Sigmoid colon (tissue), 7 donors: ENCODE measurements around the gene NDUFA12. TPM values are rescaled to one million over a fixed set of nuclear protein-coding genes. Genes with fewer than 3 reads are reported as not detected.
A peak's percentile ranks its signal among the peaks of the same experiment; 100 is the strongest.

ENCODE experiments used
- DNase-seq: peaks from one replicate; pipeline ENCODE4 v3.0.0-alpha.2; 2019
- H3K27ac ChIP-seq, 4 donors: fragments of 200-600 bp; sonication (generic); one replicate each; pipeline ENCODE4 v1.5.1; 2016 to 2019; ENCODE audit warnings: mild to moderate bottlenecking in 1 of 4
- H3K27me3 ChIP-seq, 3 donors: fragments of 200-600 bp; sonication (generic); one replicate each; pipeline ENCODE4 v1.5.1; 2019; ENCODE audit warnings: mild to moderate bottlenecking in 1 of 3
- H3K36me3 ChIP-seq, 4 donors: fragments of 200-600 bp; sonication (generic); one replicate each; pipeline ENCODE4 v1.5.1; 2016 to 2019
- H3K4me1 ChIP-seq, 4 donors: fragments of 200-600 bp; sonication (generic); one replicate each; pipeline ENCODE4 v1.5.1; 2017 to 2019
- H3K4me3 ChIP-seq, 4 donors: fragments of 200-600 bp; sonication (generic); one replicate each; pipeline ENCODE4 v1.5.1; 2017 to 2019; ENCODE audit warnings: mild to moderate bottlenecking in 2 of 4, moderate library complexity in 1 of 4
- H3K9me3 ChIP-seq, 4 donors: fragments of 200-600 bp in 3 of 4; sonication (generic) in 3 of 4; one replicate each; pipeline versions ENCODE4 v1.5.1 to v1.6.1; 2013 to 2019
- EP300 ChIP-seq, 4 donors: sonication (generic); formaldehyde crosslinking; IDR thresholded peaks; one replicate each; pipeline ENCODE4 v1.6.1; 2017; ENCODE audit warnings: antibody characterized with exemption in 4 of 4
- POLR2A ChIP-seq, 2 donors: fragments of 450-650 bp; IDR thresholded peaks; one replicate each; pipeline ENCODE4 v1.6.1; 2016; ENCODE audit warnings: antibody characterized with exemption in 2 of 2, mild to moderate bottlenecking in 2 of 2, moderate library complexity in 2 of 2
- POLR2AphosphoS5 ChIP-seq, 4 donors: sonication (generic); formaldehyde crosslinking; IDR thresholded peaks; one replicate each; pipeline ENCODE4 v1.6.1; 2017; ENCODE audit warnings: antibody characterized with exemption in 4 of 4
- WGBS, 2 donors: extraction: QIAGEN DNeasy Blood & Tissue Kit; methylation state at CpG; one replicate each; pipeline ENCODE4 v1.1.7; 2013; 5-methylcytosine and 5-hydroxymethylcytosine counted together
- intact Hi-C: fragments of 100-400 bp; cut with DNase I; formaldehyde crosslinking; loops from one replicate; pipeline ENCODE4 v1.15.1; 2023
- polyA plus RNA-seq, 3 donors: library from polyadenylated mRNA; stranded (reverse); fragments of 200-250 nt; gene quantifications; one replicate each; pipeline ENCODE4 v1.2.3, GENCODE V29; 2013
- total RNA-seq, 4 donors: library from RNA; depleted of rRNA; stranded (reverse); fragments of >200 nt; gene quantifications; one replicate each; pipeline ENCODE4 v1.1.0, GENCODE V29; 2016
- TF ChIP-seq, protein P1 (sequence below), 4 experiments: fragments of 450-650 bp in 3 of 4; fragments of 200-600 bp in 1 of 4; IDR thresholded peaks; one replicate each; pipeline ENCODE4 v1.5.1; 2016 to 2019; ENCODE audit warnings: antibody characterized with exemption in 4 of 4, mild to moderate bottlenecking in 3 of 4, moderate library complexity in 2 of 4
- donor health status: healthy with polysubstance abuse.
- donor health status: Bipolar disorder and iron deficiency.
- donor health status: healthy.

The NDUFA12 gene
- total RNA-seq (100 to 1,000 TPM in 3 of 4 donors, 10 to 100 TPM in 1; 95.4 to 240 (median 145) TPM), polyA plus RNA-seq (100 to 1,000 TPM; 149 to 256 (median 182) TPM)

DNA sequence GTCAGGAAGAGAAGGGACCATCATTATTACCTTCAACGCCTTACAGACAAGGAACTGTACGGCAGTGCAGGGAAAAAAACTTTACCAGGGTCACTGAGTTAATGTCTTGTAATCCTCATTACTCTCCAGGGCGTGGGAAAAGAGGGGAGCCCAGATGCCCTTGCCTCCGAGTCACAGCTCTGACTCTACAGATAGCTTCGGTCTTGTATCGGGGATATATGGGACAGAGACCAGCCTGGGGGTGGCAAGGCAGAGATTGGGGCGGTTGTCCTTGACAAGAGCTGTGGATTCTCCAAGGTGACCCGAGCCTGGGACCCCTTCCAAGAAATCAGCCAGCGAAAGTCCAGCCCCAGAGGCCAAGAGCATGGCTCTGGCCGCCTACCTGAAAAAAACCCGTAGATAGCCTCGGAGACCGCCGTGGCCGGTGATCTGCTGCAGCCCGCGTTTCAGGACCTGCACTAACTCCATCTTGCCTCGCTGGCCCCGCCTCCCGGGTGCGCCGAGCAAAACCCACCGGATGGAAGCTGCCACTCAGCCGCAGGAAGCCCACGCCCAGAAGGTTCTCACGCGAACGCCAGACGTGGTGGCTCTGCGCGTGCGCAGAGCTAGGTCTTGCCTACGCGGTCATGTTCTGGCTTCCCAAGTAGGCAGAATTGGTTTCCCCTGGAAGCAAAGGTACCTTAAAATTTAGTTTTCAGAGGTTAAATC lies at the start of gene NDUFA12:
TSS of gene NDUFA12 (minus strand) at position 485 of the 708 bp plus-strand sequence. CDS start at position 468, 17 bp downstream.
- H3K27ac ChIP-seq, result peak within 1 kb of the TSS; percentile 83 to 90 (median 86)
- no peak for TF ChIP-seq EP300 (IDR thresholded peaks at IDR 0.05)
- TF ChIP-seq POLR2AphosphoS5 (IDR thresholded peaks at IDR 0.05), result peak; percentile 72 to 88 (median 86)
- TF ChIP-seq, protein P1, sequence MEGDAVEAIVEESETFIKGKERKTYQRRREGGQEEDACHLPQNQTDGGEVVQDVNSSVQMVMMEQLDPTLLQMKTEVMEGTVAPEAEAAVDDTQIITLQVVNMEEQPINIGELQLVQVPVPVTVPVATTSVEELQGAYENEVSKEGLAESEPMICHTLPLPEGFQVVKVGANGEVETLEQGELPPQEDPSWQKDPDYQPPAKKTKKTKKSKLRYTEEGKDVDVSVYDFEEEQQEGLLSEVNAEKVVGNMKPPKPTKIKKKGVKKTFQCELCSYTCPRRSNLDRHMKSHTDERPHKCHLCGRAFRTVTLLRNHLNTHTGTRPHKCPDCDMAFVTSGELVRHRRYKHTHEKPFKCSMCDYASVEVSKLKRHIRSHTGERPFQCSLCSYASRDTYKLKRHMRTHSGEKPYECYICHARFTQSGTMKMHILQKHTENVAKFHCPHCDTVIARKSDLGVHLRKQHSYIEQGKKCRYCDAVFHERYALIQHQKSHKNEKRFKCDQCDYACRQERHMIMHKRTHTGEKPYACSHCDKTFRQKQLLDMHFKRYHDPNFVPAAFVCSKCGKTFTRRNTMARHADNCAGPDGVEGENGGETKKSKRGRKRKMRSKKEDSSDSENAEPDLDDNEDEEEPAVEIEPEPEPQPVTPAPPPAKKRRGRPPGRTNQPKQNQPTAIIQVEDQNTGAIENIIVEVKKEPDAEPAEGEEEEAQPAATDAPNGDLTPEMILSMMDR (IDR thresholded peaks at IDR 0.05), result no peak
- peak; percentile 67 to 72 for TF ChIP-seq POLR2A (IDR thresholded peaks at IDR 0.05)
- peaks cover 0 to 8% (median 2%) of the 10 kb centered on the region in 4 donors for H3K9me3 ChIP-seq
- peaks cover 0 to 11% (median 0%) of the 10 kb centered on the region in 4 donors for H3K36me3 ChIP-seq
- DNase-seq, result peak; percentile 97
- H3K4me3 ChIP-seq, result peak within 1 kb of the TSS; percentile 79 to 94 (median 82)
- WGBS, 2 donors, result 1% methylated on average over 34 of the region's 34 CpGs
- H3K4me1 ChIP-seq, result peaks cover 0 to 26% (median 10%) of the 10 kb centered on the region in 4 donors
- intact Hi-C loops, result loop anchor here (10.0 kb wide), 1 partner anchor 359 kb away; no protein-coding TSS in a partner anchor
- no peaks in the 10 kb centered on the region for H3K27me3 ChIP-seq

DNA sequence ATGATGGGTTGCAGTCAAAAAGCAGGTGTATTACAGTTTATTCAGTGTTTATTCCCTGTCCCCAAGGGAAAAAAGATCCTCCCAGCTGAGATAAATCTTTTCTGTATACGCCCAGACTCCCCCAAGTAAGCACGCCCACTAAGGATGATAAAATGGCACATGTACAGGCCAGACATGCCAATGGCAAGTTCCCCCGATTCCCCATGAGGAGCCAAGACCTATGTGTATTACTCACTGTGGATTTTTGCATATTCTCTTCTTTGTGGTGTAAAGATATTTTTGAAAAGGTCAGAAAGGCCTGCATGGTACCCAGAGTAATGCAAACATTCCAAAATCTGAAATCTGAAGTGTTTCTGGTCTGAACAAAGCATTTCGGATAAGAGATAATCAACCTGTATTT lies 47.7 kb upstream of the NDUFA12 start:
- no peaks in the 10 kb centered on the region for H3K9me3 ChIP-seq
- intact Hi-C loops, result no loop called here
- H3K4me1 ChIP-seq, result no peaks in the 10 kb centered on the region
- peaks cover 0 to 81% (median 18%) of the 10 kb centered on the region in 4 donors for H3K36me3 ChIP-seq
- TF ChIP-seq POLR2A (IDR thresholded peaks at IDR 0.05), result no peak
- no peak for TF ChIP-seq POLR2AphosphoS5 (IDR thresholded peaks at IDR 0.05)
- no peak for TF ChIP-seq EP300 (IDR thresholded peaks at IDR 0.05)
- TF ChIP-seq, protein P1 (IDR thresholded peaks at IDR 0.05), result no peak
- no peak for DNase-seq
- H3K4me3 ChIP-seq, result no peak overlapping the region
- no peak overlapping the region for H3K27ac ChIP-seq
- 95 to 96% methylated on average over 4 of the region's 4 CpGs for WGBS, 2 donors
- H3K27me3 ChIP-seq, result no peaks in the 10 kb centered on the region

DNA sequence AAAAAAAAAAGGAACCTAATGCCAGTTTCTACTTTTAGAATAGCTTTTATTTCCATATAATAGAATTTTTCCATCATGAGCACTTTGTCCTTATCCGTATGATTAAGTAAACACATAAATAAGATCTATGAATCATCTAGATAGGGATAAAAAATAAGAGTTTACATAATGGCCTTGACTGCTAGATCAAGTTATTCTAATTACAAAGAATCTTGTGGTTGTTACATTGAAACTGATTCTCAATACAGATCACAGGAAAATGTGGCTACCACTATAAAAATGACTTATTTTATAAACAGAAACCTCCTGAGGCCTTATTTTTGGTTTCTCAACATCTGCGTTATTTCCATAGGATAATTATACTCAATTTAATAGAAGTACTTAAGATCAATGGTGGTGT lies 34.4 kb upstream of the NDUFA12 start:
- TF ChIP-seq, protein P1 (IDR thresholded peaks at IDR 0.05), result no peak
- TF ChIP-seq POLR2AphosphoS5 (IDR thresholded peaks at IDR 0.05) (no peak), POLR2A (IDR thresholded peaks at IDR 0.05) (no peak), EP300 (IDR thresholded peaks at IDR 0.05) (no peak)
- Histone ChIP-seq H3K36me3 (peaks cover 0 to 74% (median 3%) of the 10 kb centered on the region in 4 donors), H3K27me3 (no peaks in the 10 kb centered on the region)

DNA sequence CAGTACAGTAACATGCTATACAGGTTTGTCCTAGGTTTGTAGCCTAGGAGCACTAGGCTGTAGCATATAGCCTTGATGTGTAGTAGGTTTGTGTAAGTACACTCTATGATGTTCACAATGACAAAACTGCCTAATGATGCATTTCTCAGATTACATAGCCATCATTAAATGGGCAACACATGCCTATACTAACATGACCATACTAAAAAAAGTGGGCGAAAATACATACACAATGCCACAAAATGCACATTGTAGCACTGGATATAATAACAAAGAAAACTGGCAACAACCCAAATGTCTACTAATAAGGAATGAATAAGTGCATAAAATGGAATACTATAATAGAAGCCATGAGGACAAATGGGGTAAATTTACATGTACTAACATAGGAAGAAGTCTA lies 31.3 kb upstream of the NDUFA12 start:
- H3K27me3 ChIP-seq, result no peaks in the 10 kb centered on the region
- WGBS, 2 donors, result 93 to 97% methylated on average over 1 of the region's 1 CpG

More for the DNA sequence above, 34.4 kb upstream of the NDUFA12 start:
- intact Hi-C loops, result no loop called here
- no peaks in the 10 kb centered on the region for H3K4me1 ChIP-seq
- H3K9me3 ChIP-seq, result no peaks in the 10 kb centered on the region
- WGBS, 2 donors, result 80 to 84% methylated on average over 2 of the region's 2 CpGs
- H3K4me3 ChIP-seq, result no peak overlapping the region
- DNase-seq, result no peak
- H3K27ac ChIP-seq, result no peak overlapping the region

More for the DNA sequence above, 31.3 kb upstream of the NDUFA12 start:
- no peak for DNase-seq
- H3K36me3 ChIP-seq, result peaks cover 0 to 84% (median 7%) of the 10 kb centered on the region in 4 donors
- no peak for TF ChIP-seq POLR2AphosphoS5 (IDR thresholded peaks at IDR 0.05)
- TF ChIP-seq, protein P1 (IDR thresholded peaks at IDR 0.05), result no peak
- no peak for TF ChIP-seq POLR2A (IDR thresholded peaks at IDR 0.05)
- TF ChIP-seq EP300 (IDR thresholded peaks at IDR 0.05), result no peak
- H3K4me3 ChIP-seq, result no peak overlapping the region
- intact Hi-C loops, result no loop called here
- no peaks in the 10 kb centered on the region for H3K4me1 ChIP-seq
- no peaks in the 10 kb centered on the region for H3K9me3 ChIP-seq
- no peak overlapping the region for H3K27ac ChIP-seq
